Activated T-cell treated with anti-CD3 and anti-CD28 coated beads for 1 hour (primary cell): ENCODE data around the gene BFAR.
"Not testable (repeated sequence)": the region's sequence is repeated elsewhere in the genome, so short reads cannot be mapped to it uniquely, and the experiment has no call there.

ENCODE experiments used
- DNase-seq: peaks from one replicate; pipeline ENCODE4 v3.0.0-alpha.2; 2020; ENCODE audit warnings: low read depth

Gene BFAR, protein sequence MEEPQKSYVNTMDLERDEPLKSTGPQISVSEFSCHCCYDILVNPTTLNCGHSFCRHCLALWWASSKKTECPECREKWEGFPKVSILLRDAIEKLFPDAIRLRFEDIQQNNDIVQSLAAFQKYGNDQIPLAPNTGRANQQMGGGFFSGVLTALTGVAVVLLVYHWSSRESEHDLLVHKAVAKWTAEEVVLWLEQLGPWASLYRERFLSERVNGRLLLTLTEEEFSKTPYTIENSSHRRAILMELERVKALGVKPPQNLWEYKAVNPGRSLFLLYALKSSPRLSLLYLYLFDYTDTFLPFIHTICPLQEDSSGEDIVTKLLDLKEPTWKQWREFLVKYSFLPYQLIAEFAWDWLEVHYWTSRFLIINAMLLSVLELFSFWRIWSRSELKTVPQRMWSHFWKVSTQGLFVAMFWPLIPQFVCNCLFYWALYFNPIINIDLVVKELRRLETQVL

DNA sequence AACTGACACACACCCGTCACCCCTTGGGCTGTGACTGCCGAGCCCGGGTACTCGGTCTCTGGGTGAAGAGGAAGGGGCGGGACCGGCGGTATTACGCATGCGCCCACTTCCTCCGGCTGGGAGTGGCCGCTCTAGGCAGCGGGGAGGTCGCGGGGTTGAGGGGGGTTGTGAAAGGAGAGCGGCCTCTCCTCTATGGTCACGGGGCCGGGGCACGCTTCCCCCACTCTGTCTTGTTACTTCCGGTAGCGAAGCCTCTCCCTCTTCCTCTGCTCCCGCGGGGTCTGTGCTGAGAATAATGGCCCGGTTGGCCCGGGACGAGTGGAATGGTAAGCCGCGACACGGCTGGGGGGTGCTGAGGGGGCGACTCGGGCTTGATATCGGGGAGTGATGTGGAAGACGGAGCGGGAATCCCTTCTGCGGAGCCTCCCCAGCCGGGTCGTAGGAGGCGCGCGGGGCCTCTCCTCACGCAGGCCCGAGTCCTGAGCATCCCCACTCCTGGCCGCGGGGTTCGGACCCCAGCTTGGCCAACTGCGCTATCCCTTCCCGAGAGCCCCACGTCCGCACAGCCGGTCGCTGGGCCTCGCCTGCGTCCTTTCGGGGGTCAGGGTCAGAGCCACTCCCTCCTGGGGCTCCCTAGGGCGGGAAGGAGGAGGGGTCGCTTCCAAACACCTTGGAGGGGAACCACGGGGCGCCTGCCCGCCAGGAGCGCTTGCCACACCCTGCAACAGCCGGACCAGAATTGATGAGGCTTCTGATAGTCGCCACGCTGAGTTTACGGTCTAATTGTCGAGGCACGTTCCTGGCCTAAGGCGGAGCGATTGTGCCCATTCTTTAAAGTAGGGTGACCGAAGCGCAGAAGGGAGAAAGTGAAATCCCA, at the start of gene BFAR:
BFAR (plus strand) TSS at position 259 of the 877 bp plus-strand sequence. CDS start 11,396 bp downstream, outside the sequence.
- peak; percentile 99 for DNase-seq

DNA sequence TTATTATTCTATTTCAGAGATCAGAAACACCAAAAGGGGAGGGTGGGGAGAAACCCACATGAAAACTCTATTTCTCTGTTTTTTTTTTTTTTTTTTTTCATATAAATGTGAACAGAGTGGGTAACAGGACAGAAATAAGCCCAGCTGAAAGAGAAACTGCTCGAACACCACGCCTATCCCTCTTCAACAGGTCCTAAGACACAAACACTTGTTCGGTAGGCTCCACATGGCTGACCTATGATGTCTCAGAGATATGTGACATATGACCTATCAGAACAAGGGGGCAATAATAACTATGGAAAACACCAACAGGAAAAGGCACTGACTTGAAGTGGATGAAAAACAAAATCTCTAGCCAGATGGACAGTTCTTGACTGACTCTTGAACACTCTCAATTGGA, 47.5 kb upstream of the BFAR start:
- DNase-seq, result no peak

DNA sequence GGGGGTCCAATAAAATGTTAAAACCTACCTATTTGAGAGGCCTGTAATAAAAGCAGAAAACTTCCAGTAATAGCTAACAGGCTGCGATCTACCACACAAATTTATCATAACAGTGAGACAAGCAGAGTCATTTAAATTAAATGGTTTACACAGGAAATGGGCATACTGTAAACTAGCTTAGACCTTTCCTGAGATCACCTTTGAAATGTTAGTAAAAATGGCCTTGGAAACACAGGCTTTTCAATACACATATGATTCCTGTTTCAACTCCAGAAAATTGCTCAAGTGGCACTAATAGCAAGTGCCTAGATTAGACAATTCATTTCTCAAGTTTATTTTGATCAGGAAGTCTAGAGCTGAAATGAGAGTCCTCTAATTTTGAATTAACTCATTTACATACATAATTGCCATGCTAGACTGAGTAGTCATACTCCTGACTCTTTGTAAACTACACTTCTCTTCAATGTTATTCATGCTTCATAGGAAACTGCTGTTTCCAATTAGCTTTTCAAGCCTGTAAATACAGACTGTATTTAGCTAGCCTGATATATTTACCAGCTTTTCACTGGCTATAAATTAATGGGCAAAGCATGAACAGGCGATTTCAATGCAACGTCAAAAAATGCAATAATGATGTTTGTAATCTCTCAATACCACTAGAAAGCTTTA, 46.0 kb upstream of the BFAR start:
- no peak for DNase-seq

DNA sequence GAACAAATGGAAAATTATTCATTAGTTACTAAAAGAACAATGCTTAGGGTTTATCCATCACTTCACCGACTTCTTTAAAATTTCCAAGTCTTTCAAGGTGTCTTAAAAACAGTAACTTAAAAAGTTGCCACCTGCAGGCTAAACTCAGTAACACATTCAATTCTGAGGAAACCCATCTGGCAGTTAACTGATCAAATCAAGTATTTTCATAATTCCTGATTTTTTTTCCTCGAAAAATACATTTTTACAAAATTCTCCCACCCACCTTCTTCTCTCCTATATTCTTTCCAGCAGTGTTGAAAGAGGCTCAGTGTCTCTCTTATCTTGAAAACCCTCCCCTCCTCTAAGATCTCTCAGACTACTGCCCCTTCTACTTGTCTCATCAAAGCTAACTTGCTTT, 32.6 kb upstream of the BFAR start:
- no peak for DNase-seq

DNA sequence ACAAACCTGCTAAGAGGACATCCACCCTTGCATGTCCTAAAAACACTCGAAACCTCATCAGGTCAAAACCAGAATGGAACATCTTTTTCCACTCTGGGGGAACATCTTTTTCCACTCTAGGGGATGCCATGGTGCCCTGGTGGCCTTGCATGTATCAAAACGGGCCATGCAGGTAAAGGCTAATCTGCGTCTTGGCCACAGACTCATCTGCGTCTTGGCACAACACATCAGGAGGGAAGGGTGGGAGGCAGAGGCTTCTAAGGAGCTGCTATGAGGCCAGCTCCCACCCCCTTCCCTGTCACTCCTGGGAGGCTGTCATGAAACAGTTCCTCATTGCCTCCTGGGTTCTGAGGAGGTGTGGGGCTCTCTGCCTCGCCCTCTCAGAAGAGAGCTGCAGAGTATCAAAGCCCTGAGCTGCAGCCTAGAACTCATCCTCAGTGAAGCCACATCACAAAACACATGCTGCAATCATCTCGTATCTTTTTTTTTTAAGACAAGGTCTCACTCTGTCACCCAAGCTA, 30.2 kb upstream of the BFAR start:
- no peak for DNase-seq

DNA sequence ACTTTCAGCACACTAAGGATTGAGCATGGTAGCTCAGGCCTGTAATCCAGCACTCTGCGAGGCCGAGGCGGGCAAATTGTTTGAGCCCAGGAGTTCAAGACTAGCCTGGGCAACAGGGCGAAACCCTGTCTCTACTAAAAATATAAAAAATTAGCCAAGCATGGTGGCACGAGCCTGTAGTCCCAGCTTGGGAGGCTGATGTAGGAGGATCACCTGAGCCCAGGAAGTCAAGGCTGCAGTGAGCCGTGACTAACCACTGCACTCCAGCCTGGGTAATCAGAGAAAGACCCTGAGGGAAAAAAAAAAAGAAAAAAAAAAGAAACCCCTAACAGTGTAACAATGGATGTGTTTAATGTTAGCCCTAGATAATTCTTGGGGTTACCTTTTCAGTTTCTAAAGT, 26.6 kb upstream of the BFAR start:
- no peak for DNase-seq

DNA sequence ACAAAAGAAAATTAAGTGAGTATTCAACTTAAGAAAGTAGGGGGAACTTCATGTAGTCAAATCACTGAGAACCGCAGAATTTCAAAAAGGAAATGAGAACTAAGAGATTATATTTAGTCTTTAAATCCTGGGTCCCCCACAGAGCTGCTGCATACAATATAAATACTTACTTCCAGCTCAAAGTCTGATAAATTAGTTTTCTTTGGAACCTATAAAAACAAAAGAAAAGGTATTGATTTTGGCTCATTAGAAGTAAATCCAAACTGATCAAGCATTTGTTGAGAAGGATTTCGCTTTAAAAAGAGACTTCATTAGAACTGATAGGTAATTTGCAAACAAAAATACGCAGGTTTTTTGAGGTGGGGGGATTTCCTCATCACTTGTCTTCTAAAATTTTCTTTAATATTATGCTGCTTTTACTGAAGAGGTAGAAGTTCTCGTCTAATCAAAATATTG, 24.6 kb upstream of the BFAR start:
- no peak for DNase-seq

DNA sequence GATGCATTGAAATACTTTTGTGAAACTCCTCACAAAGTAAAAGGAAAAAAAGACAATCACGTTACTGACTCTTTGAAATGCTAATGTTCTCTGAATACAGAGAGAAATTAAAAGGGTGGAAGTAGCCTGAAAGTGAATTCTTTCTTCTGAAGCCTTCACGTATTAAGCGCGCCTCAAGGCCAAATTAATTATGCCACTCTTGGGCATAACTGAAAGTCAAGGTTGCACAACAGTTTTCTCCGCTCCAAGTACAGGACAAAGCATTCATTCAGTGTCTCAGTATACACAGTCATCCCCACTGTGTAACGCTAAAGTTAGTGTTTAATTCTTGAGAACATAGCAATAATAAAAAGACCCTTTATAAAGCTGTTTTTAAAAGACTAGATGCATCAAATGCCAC, 24.1 kb upstream of the BFAR start:
- DNase-seq, result no peak

DNA sequence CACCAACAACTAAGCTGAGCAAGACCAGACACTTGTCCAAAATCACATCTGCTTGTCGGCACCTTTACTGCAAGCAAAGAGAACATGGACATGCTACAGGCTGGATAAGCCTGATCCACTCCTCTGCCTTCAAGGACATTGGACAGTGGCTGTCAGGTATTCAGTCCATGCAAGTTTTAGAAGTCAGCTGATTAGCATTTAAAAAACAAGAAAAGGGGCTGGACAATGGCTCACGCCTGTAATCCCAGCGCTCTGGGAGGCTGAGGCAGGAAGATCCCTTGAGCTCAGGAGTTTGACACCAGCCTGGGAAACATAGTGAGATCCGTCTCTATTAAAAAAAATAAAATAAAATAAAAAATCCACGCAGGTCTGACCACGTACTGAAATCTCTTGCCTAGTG, 23.0 kb upstream of the BFAR start:
- no peak for DNase-seq

DNA sequence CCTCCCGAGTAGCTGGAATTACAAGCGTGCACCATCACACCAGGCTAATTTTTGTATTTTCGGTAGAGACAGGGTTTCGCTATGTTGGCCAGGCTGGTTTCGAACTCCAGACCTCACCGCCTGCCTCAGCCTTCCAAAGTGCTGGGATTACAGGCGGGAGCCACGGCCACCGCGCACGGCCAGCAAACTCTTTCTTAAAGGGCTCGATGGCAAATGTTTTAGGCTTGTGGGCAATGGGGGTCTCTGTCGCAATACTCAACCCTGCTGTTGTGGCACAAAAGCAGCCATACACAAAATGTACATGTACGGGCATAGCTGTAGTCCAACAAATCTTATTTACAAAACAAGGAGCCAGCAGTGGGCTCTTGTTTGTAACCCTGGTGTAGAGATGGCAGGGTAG, 21.1 kb upstream of the BFAR start:
- DNase-seq, result no peak

DNA sequence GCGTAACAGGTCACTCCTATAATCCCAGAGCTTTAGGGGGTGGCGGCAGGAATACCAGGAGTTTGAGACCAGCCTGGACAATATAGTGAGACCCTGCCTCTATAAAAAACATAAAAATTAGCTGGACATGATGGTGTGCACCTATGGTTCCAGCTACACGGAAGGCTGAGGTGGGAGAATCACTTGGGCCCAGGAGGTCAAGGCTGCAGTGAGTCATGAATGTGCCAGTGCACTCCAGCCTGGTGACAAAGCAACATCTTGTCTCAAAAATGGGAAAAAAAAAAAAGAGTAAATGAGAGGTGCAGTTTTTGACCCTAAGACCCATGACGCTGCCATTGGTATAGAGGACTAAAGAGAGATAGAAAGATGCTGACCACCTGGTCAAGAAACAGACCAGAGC, 18.8 kb upstream of the BFAR start:
- DNase-seq, result no peak

DNA sequence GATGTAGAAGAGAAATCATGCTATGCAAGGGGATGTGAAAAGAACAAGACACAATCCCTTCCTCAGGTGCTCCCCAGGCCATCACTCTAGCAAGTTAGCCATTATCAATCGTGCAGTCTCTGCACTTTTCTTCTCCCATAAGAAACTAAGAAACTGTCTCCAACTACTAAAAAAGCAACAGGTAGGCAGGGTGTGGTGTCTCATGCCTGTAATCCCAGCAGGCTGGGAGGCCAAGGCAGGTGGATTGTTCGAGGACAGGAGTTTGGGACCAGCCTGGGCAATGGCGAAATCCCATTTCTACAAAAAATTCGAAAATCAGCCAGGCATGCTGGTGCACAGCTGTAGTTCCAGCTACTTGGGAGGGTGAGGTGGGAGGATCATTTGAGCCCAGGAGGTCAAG, 16.5 kb upstream of the BFAR start:
- DNase-seq, result no peak

DNA sequence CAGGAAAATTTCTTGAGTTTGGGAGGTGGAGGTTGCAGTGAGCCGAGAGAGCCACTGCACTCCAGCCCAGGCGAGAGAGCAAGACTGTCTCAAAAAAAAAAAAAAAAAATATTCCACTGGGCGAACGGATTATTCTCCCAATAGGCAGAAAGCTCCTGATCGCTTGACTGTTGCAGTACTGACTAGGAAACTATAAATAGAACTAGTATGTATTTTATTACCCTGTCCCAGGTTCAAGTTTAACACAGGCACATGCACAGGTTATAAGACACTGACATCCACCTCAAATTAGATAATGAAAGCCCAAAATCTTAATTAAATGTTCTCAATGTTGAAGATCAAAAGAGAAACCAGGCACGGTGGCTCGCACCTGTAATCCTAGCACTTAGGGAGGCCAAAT, 14.2 kb upstream of the BFAR start:
- no peak for DNase-seq

DNA sequence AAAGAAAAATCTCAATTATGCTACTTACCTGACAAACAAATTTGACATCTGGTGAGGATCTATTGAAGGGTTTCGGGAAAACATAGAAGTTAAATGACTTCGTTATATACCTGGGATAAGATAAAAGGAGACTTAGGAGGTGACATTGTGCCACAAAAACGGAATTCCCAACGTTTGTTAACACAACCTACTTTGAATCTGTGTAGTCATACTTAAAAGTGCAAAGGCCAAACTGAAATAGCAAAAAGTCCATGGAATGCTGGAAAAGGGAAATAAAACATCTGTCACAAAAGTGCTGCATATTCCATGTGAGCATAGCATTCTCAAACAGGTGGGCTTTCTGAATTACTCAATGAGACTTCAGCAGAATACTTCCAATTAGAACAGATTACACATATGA, 5.7 kb upstream of the BFAR start:
- no peak for DNase-seq

DNA sequence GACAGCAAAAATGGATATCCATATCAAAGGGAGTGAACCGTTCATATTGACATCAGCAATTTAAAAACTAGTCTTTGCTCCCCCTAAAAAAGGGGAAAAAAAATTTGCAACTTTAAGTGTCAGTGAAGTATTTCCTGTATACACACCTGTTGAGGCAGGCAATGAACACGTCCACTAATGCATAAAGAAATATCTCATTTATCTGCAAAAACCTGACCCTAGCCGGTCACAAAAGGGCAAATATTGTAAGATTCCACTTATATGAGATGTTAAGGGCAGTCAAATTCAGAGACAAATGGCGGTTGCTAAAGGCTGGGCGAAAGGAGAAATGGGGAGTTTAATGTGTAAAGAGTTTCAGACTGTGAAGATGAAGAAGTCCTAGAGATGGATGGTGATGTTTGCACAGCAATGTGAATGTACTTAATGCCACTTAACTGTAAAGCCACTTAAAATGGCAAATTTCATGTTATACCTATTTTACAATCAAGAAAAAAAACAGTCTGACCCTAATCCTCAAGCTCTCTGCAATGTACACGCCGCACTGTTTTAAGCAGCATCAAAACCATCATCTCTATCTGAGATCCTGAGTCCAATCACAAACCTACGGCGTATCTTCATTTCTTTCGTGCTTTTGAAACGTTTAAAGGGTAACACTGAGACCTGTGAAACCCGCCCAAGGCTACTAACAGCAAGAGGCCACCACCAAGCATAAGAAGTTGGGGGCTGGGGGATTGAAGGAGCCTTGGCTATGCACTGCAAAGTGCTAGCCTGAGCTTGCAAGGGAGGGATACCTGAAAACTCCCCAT, 3.7 kb upstream of the BFAR start:
- DNase-seq, result no peak

DNA sequence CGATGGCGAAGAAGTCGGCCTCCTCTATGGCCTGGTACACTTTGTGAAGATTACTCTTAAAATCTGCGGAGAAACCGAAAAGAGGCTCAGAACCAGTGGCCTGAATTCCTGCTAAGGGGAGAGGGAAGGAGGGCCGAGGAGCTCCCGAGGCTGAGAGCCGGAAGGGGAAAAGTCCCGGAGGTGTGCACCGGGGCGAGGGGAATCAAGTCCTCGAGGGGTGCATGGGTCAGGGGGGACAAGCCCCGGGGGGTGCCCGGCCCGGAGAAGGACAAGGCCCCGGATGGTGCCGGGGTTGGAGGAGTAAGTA, 3.2 kb upstream of the BFAR start:
- no peak for DNase-seq

DNA sequence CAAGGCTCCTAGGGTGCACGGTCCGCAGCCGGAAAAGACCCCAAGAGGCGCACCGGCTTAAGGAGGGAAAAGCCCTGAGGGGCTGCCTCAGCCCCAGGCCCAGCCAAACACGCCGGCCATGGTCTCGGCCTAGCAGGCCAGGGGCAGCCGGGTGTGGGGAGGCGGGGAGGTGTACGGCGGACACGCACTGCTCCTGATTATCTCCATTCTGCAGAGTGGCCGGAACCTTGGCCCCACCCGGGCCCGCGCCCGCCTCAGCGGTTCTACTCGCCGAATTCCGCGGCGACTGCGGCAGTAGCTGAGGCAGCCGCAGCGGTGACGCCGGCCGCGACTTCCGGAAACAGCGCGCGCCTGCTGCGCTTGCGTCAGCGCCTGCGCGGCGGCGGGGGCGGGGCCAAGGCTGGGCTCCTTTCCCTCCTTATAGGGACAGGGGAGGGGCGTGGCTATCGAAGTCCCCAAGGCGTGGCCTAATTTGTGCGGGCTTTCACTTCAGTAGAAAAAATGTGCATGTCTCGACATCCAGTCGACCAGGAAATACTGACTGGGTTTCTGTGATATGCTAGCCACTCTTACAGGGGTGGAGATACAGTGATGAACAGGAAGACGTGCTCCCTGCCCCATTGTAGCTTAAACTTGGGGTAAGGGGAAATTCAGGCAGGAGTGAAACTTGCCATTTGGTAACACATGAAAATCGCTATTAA, 2.7 kb upstream of the BFAR start, which contains the start of gene PARN:
PARN (minus strand) TSS at position 342 of the 701 bp plus-strand sequence; CDS start at position 207, 135 bp downstream.
- DNase-seq, result peak; percentile 96

DNA sequence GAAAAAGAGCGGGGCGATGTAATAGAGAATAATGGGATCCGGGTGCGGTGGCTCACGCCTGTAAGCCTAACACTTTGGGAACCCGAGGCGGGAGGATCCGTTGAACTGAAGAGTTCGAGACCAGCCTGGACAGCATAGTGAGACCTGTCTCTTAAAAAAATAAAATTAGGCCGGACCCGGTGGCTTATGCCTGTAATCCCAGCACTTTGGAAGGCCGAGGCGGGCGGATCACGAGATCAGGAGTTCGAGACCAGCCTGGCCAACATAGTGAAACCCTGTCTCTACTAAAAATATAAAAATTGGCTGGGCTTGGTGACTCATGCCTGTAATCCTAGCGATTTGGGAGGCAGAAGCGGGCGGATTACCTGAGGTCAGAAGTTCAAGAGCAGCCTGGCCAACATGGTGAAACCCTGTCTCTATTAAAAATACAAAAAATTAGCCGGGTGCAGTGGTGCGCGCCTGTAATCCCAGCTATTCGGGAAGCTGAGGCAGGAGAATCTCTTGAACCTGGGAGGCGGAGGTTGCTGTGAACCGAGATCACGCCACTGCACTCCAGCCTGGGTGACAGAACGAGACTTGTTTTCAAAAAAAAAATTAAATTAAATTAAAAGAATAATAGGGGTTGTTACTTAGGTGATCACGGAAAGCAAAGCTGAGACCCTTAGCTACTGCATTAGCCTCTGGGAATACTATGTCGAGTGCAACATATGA, 2.0 kb upstream of the BFAR start:
- DNase-seq, result not testable (repeated sequence)

DNA sequence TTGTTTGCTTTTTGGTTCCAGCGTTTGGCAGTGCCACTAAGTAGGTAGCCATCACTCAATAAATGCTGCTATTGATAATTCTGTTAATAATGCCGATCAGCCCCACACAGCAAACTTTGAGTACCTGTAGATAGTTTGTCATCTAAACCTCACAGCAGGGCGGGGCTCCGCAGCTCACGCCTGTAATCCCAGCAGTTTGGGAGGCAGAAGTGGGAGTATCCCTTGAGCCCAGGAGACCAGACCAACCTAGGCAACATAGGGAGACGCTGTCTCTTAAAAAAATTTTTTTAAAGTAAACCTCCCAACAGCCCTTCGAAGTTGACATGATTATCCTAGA, 1.6 kb downstream of the BFAR start:
- no peak for DNase-seq

DNA sequence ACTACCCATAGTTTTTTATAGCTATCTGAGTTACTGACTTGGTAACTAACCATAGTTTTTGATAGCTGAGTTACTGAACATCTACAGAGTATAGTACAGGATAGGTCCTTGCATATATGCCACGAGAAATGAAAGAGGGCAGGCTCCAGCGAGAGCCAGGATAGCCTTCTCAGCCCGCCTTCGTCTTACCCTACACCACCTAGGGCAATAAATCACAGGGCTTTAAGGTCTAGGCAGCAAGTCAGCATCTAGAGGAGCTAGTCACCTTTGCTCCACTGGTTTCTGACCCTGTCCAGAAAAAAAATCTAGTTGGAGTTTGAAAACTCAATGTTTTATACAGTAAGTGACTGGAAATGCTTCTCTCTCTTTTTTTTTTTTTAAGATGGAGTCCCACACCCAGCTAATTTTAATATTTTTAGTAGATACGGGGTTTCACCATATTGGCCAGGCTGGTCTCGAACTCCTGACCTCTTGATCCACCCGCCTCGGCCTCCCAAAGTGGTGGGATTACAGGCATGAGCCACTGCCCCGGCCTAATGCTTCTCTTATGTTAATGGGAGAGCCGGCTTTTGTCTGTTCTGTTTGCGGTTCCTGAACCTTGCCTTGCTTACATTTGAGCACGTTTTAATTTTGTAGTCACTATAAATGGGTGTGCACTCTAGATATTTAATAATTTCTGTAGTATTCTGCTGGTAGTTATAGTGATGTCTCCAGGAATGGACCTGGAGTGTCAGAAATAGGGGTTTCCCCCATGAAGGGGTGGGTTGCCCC, 2.8 kb downstream of the BFAR start:
- no peak for DNase-seq
